ENCODE results near the gene GSN. TPM values are rescaled to one million over a fixed set of nuclear protein-coding genes. Genes with fewer than 3 reads are reported as not detected.

GSN gene
- total and polyA plus RNA-seq, 2 of the 13 experiments (the other 11 are each of a cell fraction or from before 2014, with no cell fraction given): 294 to 307 TPM

DNA sequence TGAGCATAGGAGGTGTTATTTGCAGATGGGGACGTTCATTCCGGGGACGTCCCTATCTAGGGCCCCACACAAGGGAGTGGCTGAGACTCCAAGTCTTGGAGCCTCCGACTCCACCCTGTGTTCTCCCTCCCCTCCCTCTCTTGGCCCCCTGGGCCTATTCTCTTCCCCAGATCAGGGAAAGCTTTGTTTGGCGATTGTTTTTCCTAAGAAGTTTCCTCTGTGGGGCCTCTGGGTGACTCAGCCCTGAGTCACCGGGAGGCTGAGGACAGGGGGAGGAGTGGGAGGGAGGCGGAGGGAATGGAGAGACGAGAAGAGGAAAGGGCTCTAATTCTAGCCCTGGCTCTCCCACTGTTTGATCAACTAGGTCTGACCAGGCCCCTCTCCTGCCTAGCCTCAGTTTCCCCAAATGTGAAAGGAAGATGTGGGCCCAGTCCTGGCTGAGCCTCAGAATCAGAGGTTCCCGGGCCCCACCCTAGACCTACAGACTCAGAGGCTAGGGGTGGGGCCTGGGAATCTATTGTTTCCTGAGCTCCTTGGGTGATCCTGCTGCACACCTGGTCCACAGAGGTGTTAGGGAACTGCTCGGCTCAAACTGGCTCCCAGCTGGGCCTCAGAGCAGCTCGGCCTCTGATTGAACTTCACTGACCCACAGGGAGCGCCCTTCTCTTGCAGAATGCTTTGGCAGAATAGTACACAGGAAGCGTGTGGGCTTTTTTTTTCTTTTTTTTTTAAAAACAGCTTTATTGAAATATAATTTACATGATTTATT is 19.2 kb downstream of the GSN start (continued):
- TF ChIP-seq, protein P1, sequence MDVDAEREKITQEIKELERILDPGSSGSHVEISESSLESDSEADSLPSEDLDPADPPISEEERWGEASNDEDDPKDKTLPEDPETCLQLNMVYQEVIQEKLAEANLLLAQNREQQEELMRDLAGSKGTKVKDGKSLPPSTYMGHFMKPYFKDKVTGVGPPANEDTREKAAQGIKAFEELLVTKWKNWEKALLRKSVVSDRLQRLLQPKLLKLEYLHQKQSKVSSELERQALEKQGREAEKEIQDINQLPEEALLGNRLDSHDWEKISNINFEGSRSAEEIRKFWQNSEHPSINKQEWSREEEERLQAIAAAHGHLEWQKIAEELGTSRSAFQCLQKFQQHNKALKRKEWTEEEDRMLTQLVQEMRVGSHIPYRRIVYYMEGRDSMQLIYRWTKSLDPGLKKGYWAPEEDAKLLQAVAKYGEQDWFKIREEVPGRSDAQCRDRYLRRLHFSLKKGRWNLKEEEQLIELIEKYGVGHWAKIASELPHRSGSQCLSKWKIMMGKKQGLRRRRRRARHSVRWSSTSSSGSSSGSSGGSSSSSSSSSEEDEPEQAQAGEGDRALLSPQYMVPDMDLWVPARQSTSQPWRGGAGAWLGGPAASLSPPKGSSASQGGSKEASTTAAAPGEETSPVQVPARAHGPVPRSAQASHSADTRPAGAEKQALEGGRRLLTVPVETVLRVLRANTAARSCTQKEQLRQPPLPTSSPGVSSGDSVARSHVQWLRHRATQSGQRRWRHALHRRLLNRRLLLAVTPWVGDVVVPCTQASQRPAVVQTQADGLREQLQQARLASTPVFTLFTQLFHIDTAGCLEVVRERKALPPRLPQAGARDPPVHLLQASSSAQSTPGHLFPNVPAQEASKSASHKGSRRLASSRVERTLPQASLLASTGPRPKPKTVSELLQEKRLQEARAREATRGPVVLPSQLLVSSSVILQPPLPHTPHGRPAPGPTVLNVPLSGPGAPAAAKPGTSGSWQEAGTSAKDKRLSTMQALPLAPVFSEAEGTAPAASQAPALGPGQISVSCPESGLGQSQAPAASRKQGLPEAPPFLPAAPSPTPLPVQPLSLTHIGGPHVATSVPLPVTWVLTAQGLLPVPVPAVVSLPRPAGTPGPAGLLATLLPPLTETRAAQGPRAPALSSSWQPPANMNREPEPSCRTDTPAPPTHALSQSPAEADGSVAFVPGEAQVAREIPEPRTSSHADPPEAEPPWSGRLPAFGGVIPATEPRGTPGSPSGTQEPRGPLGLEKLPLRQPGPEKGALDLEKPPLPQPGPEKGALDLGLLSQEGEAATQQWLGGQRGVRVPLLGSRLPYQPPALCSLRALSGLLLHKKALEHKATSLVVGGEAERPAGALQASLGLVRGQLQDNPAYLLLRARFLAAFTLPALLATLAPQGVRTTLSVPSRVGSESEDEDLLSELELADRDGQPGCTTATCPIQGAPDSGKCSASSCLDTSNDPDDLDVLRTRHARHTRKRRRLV (CRISPR knock-in tag; IDR thresholded peaks at IDR 0.05): no peak
- no peak for TF ChIP-seq NFKB2 (CRISPR knock-in tag; IDR thresholded peaks at IDR 0.05; ENCODE audit: borderline replicate concordance)
- TF ChIP-seq TCF7 (IDR thresholded peaks at IDR 0.05; ENCODE audit: low read depth): peak; percentile 19; the same call in 1 of the 2 replicates
- TF ChIP-seq, protein P2, sequence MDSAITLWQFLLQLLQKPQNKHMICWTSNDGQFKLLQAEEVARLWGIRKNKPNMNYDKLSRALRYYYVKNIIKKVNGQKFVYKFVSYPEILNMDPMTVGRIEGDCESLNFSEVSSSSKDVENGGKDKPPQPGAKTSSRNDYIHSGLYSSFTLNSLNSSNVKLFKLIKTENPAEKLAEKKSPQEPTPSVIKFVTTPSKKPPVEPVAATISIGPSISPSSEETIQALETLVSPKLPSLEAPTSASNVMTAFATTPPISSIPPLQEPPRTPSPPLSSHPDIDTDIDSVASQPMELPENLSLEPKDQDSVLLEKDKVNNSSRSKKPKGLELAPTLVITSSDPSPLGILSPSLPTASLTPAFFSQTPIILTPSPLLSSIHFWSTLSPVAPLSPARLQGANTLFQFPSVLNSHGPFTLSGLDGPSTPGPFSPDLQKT (CRISPR knock-in tag; IDR thresholded peaks at IDR 0.05; ENCODE audit: borderline replicate concordance): no peak
- TF ChIP-seq ZSCAN12 (CRISPR knock-in tag; IDR thresholded peaks at IDR 0.05): no peak
- no peak for TF ChIP-seq ZNF230 (CRISPR knock-in tag; IDR thresholded peaks at IDR 0.05)
- TF ChIP-seq, protein P3, sequence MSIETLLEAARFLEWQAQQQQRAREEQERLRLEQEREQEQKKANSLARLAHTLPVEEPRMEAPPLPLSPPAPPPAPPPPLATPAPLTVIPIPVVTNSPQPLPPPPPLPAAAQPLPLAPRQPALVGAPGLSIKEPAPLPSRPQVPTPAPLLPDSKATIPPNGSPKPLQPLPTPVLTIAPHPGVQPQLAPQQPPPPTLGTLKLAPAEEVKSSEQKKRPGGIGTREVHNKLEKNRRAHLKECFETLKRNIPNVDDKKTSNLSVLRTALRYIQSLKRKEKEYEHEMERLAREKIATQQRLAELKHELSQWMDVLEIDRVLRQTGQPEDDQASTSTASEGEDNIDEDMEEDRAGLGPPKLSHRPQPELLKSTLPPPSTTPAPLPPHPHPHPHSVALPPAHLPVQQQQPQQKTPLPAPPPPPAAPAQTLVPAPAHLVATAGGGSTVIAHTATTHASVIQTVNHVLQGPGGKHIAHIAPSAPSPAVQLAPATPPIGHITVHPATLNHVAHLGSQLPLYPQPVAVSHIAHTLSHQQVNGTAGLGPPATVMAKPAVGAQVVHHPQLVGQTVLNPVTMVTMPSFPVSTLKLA (IDR thresholded peaks at IDR 0.05): no peak
- TF ChIP-seq RFX5 (IDR thresholded peaks at IDR 0.05; ENCODE audit: low read depth, low read length): no peak
- TF ChIP-seq SP4 (CRISPR knock-in tag; IDR thresholded peaks at IDR 0.05): no peak
- TF ChIP-seq ZNF468 (CRISPR knock-in tag; IDR thresholded peaks at IDR 0.05): no peak
- TF ChIP-seq, protein P4, sequence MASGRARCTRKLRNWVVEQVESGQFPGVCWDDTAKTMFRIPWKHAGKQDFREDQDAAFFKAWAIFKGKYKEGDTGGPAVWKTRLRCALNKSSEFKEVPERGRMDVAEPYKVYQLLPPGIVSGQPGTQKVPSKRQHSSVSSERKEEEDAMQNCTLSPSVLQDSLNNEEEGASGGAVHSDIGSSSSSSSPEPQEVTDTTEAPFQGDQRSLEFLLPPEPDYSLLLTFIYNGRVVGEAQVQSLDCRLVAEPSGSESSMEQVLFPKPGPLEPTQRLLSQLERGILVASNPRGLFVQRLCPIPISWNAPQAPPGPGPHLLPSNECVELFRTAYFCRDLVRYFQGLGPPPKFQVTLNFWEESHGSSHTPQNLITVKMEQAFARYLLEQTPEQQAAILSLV (CRISPR knock-in tag; IDR thresholded peaks at IDR 0.05; ENCODE audit: borderline replicate concordance): no peak
- TF ChIP-seq ZNF749 (CRISPR knock-in tag; IDR thresholded peaks at IDR 0.05; ENCODE audit: borderline replicate concordance): no peak
- no peak for TF ChIP-seq ZMYM3 (CRISPR knock-in tag; IDR thresholded peaks at IDR 0.05)
- TF ChIP-seq MED13 (CRISPR knock-in tag; IDR thresholded peaks at IDR 0.05): no peak
- TF ChIP-seq REL (CRISPR knock-in tag; conservative IDR thresholded peaks at IDR 0.05): no peak
- TF ChIP-seq HIVEP1 (CRISPR knock-in tag; IDR thresholded peaks at IDR 0.05): no peak
- TF ChIP-seq GZF1 (CRISPR knock-in tag; IDR thresholded peaks at IDR 0.05): no peak
- no peak for TF ChIP-seq CC2D1A (CRISPR knock-in tag; IDR thresholded peaks at IDR 0.05)
- TF ChIP-seq ZMYM4 (CRISPR knock-in tag; IDR thresholded peaks at IDR 0.05): no peak; the same call in 1 of the 2 replicates
- no peak for TF ChIP-seq ZNF333 (CRISPR knock-in tag; IDR thresholded peaks at IDR 0.05; ENCODE audit: borderline replicate concordance)
- no peak for TF ChIP-seq ZNF20 (CRISPR knock-in tag; IDR thresholded peaks at IDR 0.05)
- TF ChIP-seq MIXL1 (CRISPR knock-in tag; IDR thresholded peaks at IDR 0.05): no peak
- TF ChIP-seq FOXJ3 (CRISPR knock-in tag; IDR thresholded peaks at IDR 0.05; ENCODE audit: borderline replicate concordance): no peak

Data from HepG2 (cell line).